Measurements from ENCODE around the gene SCAANT1.

Gene SCAANT1

DNA sequence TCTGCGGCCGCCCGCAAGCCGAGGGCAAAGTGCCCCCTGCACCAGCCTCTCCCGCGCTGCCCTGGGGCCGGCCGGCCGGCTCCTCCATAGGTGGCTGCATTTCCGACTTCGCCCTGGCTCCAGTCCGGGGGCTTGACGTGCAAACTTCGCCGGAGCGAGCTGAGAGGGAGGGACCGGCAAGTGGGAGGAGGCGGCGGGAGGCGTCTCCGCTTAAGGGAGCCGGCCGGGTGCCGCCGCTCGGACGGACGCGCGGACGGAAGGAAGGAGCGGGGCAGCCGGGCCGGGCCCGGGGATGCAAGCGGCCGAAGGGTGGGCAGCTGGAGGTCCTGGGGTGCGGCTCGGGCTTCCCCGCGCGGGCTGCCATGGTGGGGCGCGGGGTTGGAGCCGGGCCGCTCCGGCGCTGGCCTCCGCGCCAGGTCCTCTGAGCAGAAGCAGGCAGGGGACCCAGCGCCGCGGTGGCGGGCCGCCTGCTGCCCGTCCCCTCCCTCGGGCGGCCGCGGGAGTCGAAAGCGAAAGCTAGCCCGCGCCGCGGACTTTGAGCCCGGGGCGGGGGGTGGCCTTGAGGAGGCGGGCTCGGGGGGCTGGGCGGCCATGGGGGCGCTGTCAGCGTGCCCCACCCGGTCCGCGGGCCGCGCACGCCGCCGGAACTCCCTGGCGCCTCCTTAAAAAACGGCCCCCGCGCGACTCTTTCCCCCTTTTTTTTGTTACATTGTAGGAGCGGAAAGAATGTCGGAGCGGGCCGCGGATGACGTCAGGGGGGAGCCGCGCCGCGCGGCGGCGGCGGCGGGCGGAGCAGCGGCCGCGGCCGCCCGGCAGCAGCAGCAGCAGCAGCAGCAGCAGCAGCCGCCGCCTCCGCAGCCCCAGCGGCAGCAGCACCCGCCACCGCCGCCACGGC lies at the start of gene SCAANT1:
TSS of gene SCAANT1 (minus strand) at position 511 of the 895 bp plus-strand sequence.
- DNase-seq, result peak; percentile 78

DNA sequence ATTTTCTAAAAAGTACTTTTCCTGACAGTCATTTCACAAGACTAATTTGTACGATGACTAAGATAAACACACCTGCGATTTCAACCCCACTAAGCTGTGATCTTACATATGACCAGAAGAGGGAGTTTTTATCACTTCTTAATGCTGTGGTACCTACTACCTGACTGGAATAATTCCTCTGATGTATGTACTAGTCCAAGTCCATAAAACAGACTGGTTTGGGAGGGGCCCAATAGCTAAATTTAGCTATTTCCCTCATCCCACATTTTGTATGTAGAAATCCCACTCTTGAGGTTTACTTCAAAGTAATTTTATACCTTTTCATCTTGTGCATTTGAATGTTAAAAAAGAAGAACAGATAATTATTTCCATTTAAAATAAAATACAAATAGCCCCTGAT lies 49.7 kb upstream of the SCAANT1 start:
- DNase-seq, result no peak

DNA sequence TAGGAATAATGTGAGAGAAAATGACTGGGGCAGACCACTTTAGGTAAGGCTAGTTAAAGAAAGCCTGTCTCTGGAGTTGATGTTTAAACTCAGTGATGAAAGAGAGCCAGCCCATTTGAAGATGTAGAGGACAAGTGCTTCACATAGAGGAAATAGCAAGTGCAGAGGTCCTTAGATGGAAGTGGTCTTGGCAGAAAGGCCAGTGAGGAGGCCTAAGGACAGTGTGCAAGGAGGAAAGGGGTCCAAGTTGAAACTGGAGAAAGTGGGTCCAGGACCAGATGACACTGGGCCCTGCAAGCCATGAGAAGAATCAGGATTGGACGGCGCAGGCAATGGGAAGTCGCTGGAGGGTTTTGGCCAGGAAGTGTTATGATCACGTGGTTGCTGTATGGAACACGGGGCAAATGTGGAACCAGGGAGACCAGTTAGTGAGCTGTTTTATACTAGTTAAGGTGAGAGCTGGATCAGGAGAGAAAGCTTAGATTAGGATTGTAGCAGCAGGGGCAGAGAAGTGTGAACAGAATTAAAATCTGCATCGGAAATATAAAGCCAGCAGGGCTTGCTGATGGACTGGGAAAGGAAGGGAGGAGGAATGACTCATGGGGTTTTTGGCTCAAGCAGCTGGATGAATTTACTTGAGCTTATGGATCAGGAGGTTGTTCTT lies 48.0 kb upstream of the SCAANT1 start:
- no peak for DNase-seq

DNA sequence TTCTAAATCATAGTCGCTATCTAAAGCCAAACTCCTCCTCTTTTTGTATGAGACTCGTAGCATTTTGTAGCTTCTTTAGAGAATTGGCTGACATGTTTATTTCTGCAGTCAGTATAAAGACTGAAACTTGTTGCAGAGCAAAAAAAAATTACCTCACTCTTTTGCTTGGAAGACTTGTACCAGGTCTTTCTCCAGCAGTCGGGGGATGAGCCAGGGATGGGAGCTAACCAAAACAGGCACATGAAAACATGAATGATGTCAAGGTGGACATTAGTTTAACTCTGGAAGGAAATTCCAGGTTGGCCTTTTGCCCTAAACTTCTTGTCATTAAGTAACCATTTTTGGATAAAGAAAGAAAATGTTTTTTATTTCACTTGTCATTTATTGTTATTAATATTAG lies 47.0 kb upstream of the SCAANT1 start:
- DNase-seq, result no peak

DNA sequence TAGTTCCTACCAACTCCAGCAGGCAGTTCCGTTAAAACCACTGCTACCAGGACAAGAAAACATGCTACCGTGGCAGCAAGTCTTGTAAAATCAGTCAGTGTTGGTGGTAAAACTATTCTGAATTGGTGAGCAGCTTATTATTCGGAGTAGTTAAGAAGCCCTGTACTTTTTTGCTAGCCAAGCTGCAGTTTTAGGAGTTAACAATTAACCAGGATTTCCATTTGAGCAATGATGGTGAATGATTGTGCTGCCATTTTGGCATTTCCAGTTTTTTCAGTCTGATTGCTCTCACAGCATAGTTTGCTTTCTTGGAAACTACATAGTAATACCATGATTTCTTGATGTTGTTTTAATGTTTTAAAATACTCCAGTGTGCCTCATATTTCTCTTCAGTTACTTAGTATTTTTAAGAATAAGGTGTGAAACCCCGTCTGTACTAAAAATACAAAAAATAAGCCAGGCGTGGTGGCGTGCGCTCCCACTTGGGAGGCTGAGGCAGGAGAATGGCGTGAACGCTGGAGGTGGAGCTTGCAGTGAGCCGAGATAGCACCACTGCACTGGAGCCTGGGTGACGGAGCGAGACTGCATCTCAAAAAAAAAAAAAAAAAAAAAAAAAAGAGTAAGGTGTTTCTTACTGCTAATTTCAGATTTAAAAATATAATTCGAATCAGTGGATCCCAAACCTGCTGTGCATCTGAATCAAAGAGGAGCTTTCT lies 43.8 kb upstream of the SCAANT1 start:
- DNase-seq, result no peak

DNA sequence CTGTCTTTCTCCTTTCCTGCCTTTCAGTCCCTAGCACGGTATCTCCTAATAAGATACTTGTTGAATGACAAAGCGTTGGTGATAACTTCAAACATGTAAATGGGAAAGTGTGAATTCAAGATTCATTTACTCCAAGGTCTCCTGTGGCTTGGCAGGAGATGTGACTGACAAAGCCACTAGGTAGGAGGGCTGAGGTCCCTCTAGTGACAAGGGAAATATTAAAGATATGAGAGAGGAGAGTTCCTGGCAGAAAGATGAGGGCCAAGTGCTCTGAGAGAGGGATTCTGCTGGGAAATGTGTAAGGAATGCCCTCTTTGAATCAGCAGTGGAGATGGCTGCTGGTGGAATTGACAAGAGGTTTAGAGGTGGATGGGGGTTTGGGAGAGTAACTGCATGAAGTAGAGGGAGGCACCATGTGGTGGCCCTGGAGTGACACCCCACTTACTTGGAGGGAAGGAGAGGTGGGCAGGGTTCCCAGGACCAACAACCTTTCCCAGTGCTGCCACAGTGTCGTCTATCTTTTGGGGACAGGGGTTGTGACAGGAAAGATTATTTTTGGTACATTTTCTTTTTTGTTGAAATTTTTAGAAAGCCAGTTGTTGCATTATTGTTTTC lies 43.0 kb upstream of the SCAANT1 start:
- no peak for DNase-seq

DNA sequence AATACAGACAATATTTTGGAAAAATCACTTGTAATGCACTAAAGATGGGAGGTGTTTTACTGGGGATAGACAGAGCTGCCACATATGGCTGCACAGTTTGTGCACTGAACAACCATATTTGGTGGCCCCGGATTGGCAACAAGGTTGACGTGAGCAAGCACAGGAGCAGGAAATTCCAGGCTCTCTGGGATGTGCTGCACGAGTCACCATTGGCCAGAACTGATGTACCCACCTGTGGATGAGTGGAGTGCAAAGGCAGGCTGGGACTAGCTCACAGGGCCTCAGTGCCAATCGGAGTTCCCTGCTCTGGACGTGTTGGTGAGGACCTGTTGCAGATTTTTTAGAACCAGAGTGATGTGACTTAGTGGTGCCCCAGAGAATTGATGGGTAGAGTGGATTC lies 42.0 kb upstream of the SCAANT1 start:
- no peak for DNase-seq

DNA sequence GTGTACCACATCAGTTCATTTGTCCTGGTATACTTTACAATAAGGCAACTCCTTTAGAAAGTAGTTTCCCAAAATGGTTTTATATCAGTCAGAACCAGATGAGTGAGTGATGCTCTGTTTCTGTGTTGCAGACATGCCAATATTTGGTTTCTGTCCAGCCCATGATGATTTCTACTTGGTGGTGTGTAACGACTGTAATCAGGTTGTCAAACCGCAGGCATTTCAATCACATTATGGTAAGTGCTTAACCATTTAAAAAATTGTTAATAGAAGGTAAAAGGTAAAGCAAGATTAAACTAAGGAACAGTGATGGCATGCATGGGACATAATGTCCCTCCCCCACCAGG lies 40.0 kb upstream of the SCAANT1 start:
- no peak for DNase-seq

DNA sequence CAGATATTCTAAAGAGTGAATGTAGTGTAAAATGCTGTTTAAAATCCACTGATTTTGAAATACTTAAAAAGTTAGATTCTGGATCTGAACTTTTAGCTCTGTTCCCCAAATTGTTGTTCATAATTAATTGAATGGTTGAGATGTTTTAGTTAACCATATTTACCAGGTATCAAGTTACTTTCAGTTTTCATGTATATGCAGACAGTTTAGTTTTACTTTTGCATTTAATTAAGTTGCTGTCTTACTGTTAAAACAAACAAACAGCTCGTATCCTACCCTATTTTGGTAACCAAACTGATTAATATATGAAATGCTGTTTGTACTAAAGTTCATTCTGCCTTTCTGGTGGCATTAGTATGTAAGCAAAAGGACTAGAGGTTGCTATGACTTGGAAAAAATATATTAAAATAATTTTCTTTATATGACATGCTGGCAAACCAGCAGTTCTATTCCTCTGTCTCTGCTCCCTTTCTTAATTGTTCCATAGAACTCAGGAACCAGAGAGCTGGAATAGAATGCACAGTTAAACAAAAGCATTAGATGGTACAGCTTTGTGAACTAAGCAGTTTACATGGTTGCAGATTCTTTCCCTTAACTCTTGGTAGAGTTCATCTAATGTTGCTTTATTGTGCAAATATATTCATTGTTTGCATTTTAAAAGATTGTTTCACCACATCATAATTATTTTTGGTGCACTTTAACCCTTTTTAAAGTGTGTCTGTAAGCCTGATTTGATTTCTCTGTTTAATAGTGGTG lies 39.5 kb upstream of the SCAANT1 start:
- DNase-seq, result no peak

DNA sequence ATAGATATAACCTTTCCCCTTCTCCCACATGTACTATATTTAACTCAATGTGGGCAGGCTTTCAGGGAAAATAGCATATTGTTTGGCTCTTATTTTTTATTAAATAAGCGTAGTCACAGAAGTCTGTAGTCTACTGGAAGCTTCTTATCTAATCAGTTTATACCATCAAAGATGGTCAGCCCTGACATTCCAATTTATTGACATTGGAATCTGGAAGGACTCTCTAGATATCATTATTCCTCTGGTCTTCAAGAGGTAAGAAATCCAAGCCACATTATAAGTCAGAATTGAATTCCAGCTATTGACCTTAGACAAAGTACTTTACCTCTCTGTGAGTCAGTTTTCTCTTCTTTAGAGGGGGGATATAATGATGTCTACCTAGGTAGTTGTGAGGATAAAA lies 38.5 kb upstream of the SCAANT1 start:
- no peak for DNase-seq

DNA sequence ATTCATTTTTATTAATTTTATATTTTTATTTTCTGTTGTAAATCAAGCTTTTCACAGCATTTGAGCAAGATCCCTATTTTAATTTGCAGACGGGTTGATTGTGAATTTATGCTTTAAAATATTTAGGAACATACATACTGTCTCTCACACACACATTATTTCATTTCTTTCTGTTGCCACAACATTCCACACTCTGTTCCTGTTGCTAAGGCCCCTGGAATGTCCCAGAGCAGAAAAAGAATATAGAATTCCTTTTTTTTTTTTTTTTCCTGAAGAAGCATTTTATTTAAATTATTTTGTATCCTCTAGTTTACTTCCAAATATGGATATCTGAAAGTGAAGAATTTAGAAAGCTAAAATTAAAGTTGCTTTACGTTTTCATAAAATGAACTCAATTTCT lies 36.8 kb upstream of the SCAANT1 start:
- DNase-seq, result no peak

DNA sequence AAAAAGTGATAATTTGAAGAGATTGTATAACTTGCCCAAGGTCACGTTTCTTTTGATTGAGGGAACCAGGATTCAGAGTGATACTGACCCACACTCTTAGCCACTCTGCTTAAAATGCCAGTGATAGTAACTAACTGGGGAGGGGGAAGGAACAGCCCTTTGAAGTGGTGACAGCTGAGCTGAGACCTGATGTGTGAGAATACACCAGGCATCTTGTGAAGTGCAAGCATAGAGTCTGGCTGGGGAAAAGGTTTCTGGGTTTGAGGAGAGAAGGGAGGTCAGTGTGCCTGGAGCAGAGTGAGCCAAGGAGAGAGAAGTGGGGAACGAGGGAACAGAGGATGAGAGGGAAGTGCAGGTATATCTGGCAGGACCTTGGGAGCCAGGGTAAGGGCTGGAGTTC lies 35.4 kb upstream of the SCAANT1 start:
- DNase-seq, result no peak

DNA sequence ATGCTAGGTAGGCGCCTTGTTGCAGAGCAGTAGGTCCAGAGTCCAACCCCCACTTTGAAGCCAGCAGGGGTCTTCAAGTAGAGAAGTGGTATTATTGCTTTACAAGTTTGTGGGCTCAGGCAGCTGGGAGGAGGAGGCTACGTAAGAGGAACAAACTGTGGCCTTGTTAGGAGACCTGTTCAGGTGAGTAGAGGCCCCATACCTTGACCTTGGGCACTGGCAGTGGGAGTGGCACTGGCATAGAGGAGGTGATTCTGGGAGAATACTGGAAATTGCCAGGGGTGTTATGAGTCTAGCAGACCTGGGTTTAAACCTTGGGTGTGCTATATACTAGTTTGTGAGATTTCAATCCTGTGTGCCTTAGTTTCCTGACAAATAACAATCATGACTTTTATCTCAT lies 34.6 kb upstream of the SCAANT1 start:
- no peak for DNase-seq

DNA sequence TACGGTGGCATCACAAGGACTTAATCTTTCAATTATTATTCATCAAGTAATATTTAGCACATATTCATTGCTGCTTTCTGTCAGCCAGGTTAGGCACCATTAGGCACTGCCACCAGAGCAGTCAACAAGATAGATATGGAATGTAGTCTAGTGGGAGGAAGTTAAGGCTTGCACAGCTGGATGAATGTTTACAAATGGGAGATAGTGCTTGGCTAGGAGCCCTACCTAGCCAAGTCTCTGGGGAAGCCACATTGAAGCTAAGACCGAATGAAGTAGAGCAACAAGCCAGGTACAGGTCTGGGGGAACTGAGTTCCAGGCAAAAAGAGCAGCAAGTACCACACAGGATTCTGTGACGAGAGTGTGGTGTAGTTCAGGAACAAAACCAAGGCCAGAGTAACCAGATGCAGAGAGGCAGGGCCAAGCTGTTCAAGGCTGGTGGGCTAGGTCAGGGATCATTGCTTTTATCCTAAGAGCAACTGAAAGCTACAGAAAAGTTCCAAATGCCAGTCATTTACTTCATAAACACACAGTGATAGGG lies 33.4 kb upstream of the SCAANT1 start:
- DNase-seq, result no peak

DNA sequence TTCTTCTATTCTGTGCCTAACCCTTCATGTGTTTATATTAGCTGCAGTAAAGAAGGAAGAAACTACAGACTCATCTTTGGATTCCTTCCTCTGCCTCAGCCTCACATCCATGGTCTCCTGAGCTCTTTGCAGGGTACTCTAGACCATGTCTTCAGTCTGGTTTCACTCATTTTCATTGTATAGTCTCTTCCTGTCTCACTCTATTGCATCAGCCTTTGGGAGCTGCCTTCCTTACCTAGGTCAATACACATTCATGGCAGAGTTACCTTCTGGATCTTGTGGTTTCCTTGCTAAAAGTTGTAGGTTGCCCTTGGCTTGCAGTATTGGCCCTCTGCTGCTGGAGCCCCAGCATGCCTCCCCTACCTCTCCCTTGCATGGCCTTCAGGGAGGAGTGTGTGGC lies 31.5 kb upstream of the SCAANT1 start:
- DNase-seq, result no peak

DNA sequence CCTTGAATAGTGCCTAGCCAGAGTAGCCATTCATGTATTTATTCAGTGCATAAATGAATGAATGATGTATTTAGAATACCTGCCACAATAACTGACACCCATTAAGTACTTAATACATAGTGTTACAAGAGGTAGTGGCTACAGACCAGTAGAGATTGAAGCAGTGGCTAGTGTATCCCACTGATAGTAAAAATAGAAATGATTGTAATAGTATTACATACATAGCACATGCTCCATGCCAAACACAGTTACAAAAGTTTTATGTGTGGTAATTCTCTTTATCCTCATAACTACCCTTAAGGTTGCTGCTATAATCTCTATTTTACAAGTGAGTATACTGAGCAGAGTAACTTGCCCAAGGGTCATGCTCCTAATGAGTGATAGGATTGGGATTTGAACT lies 30.3 kb upstream of the SCAANT1 start:
- DNase-seq, result no peak

DNA sequence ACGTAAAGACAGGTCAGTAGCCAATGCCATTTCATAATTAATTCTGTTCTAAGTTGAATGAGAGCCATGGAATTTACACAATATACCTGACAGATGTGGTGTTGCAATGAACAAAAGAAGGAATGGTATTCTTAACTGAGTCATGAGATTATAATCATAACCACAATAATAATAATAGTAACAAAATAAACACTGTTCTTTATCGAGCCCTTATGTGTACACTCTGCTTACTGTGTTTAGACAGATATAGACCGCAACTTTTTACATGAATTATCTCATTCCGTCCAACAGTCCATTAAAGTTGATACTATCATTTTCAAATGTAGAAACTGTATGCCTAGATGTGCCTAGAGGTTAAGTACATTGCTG lies 28.2 kb upstream of the SCAANT1 start:
- DNase-seq, result no peak

DNA sequence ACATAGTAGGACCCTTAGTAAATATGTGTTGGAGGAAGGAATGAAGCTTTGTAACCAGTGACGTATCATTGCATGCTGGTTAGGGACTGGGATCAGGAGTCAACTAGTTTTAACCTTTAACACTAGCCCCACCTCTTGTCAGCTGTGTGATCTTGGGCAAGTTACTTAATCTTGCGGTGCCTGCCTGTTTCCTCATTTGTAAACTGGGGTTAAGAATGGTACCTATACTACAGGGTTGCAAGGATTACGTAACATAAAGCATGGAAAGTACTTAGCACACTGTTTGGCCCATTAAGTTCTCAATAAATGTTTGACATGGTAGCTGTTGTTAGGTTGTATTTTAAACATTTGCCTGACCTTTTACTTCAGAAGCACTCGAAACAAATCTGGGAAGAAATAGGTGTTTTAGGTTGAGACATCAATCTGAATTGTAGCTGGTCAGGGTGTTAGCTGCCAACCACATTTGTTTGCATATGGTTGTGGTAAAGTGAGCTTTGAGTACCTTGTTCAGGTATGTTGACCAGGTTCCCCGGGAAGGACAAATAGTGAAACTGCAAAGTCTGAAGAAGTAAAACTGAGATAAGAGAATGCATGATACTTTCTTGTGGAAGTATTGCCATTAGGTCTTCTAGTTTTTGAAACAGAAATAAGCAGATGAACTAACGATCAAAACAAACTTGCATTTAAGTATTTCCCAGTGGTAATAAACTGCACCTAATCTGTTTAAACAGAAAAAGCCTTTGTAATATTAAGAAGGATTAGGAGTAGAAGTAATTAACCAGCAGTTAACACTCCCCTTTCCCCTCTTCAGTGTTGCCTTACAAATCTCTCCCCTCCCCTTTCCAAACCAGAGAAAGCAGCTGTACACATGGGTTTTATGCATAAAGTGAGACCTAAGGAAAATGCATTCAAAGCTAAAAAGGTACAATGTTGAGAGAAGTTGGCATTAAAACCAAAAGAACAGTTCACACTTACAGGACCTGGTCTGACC lies 25.8 kb upstream of the SCAANT1 start:
- no peak for DNase-seq

DNA sequence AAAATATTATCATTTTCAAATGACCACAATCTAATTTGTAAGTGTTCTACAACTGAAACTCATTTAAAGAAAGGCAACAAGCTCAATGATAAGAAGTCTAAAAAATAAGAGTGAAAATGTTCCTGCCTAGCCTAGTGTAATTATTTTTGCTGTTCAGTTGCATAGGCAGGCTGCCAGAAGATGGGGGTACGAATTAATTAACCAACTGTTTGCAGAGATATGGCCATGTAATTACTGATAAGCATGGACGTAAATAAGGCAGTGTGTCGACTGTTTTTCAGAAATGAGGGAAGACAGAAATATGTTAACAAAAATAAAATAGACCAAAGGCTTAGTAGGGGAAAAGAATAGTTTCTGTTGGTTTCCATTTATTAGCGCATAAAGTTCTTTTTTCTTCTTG lies 24.7 kb upstream of the SCAANT1 start:
- no peak for DNase-seq

DNA sequence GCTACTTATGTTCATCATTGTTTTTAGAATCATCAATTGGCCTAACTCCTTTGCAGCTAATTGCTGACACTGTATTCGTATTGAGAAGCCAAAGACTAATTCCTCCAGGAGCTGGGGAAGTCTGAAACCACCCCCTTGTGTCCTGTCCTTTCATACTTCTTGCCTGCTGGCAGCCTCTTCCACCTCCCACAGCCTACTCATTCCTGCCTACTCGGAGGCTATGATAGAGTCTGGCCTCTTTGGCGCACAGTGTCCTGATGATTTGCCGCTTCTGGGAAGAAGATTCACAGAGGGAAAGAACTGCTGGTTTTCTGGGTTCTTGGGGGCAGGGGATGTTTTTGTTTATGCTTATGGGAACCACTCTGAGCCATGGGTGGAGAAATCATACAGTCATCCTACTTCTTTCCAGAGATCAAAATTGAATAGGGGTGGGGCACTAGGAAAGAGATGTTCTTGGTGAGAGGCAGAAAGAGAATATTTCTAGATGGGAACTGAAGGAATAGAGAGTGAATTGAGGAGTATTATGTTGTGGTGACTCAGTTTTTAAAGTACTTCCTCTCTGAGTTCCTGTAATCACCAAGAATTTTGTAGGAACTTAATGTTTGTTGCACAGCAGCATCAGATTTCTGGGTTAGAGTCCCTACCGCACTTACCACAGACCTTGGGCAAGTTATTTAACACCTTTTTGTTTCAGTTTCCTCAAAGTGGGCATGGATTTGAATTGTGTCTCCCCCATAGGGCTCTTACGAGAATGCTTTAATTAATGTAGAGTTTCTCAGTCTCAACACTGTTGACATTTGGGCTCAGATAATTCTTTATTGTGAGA lies 22.1 kb upstream of the SCAANT1 start:
- DNase-seq, result no peak
